ENCODE results near the gene LRRC8D.

GRCh38 chr1:89974696-89975470, 154.1 kb downstream of the LRRC8D start:
- TF ChIP-seq CTCF (conservative IDR thresholded peaks at IDR 0.05; ENCODE audit: low read length) (no peak), EZH2phosphoT487 (IDR thresholded peaks at IDR 0.05; ENCODE audit: borderline replicate concordance) (no peak)
